Activated CD4-positive, alpha-beta T cell treated with anti-CD3 and anti-CD28 coated beads for 1 hour (primary cell): Measurements from ENCODE around the gene TMX2.
"Not testable (repeated sequence)": the region's sequence is repeated elsewhere in the genome, so short reads cannot be mapped to it uniquely, and the experiment has no call there.

ENCODE experiments used
- DNase-seq: peaks from one replicate; pipeline ENCODE4 v3.0.0-alpha.2; 2020

The TMX2 gene, protein sequence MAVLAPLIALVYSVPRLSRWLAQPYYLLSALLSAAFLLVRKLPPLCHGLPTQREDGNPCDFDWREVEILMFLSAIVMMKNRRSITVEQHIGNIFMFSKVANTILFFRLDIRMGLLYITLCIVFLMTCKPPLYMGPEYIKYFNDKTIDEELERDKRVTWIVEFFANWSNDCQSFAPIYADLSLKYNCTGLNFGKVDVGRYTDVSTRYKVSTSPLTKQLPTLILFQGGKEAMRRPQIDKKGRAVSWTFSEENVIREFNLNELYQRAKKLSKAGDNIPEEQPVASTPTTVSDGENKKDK

GRCh38 chr11:57712256-57713150, at the start of gene TMX2:
Gene TMX2 (plus strand): TSS chr11:57712593. CDS start chr11:57712619, 26 bp downstream.
- peak; percentile 80 for DNase-seq

DNA sequence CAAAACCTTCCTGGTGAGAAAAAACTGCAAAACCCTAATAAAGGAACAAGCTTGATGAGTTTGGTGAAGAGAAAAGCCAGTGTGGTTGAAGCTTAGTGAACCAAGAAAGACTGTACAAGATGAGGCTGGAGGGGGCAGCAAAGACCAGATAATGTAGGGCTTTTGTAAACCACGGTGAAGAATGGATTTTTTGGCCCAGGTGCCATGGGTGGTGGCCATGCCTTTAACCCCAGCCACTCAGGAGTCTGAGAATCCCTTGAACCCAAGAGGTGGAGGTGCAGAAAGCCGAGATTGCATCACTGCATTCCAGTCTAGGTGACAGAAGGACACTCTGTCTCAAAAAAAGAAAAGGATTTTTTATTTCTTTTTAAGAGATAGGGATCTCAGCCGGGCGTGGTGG, 49.5 kb upstream of the TMX2 start:
- DNase-seq: no peak

- no peak for DNase-seq
These were observed 48.4 kb upstream of the TMX2 start for GRCh38 chr11:57663975-57664374.

DNA sequence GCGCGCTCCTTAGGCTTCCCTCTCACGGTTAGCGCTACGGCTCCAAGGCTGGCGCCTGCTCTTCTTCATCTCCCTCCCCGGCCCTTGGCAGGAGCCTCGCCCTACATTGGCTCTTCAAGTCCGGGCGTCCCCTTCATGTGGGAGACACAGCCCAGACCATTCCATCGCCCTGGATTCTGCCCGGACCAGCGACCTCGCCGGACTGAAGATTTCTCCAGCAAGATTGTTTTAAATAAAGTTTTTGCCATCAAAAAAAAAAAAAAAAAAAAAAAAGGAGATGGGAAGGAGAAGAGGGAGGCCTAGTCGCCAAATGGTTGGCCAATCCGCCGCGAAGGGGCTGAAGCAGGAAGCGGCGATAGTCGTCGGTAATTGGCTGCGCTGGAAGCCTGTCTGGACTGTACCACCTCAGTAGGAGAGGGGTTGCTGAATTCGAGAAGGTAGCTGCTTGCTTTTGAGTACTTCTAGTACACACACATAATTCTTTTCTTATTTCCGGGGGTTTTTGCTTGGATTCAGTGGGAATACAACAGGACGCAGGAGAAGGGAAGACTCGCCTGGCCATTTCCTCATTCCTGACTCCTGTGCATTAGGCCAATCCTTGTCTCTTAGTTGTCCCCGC, 45.2 kb upstream of the TMX2 start:
- DNase-seq: peak; percentile 91

DNA sequence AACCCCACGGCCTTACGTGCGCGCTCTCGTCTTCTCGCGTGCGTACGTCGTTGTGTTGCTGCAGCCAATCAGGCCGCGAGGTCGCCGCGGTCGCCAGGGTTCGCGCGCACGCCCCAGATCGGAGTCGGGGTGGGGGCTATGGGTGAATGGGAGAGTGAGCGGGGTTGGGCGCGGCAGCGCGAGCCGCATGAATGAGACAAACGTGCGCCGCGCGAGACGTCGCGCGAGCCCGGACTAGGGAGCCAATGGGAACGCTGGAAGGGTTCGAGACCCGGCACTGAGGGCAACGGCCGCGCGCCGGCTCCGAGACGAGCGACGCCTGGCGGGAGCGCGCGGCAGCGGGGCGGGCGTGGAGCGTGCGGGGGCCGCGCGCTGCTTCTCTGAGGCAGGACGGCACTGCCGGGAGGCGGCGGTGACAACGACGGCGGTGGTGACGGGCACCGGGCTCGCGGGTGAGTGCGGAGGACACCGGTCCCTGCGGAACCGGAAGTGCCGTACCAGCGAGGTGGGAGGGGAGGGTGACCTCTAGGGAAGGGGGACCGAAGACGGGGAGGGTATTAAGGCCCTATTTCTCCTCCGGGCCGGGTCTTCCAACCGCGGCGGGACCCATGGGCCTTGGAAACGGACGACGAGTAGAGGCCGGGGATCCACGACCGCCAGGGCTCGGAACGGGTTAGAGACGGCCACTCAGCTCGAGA, 44.5 kb upstream of the TMX2 start, which contains the start of gene ZDHHC5:
Gene ZDHHC5 (plus strand): TSS at position 379 of the 698 bp plus-strand sequence. CDS start 4,977 bp downstream, outside the sequence.
- DNase-seq: peak; percentile 100

DNA sequence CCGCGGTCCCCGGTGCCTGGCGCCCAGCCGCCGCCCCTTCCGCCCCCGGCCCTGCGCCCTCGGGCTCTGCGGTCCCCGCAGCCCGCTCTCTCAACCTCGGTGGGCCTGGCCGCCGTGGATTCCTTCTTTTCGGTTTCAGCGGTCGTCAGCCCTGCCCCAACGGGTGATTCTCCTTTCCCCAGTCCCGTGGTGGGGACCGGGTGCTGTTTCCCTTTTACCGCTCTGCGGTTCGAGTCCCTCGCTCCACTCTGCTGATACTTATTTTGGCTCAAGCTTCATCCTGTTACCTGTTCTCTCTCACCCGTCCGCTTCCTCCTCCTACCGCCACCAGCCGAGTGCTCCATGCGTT, 44.0 kb upstream of the TMX2 start:
- DNase-seq: no peak

- DNase-seq: no peak
These were observed 38.1 kb upstream of the TMX2 start for GRCh38 chr11:57674251-57674650.

GRCh38 chr11:57675176-57675941, 37.0 kb upstream of the TMX2 start:
- DNase-seq: no peak

GRCh38 chr11:57679396-57679795, 33.0 kb upstream of the TMX2 start:
- no peak for DNase-seq

DNA sequence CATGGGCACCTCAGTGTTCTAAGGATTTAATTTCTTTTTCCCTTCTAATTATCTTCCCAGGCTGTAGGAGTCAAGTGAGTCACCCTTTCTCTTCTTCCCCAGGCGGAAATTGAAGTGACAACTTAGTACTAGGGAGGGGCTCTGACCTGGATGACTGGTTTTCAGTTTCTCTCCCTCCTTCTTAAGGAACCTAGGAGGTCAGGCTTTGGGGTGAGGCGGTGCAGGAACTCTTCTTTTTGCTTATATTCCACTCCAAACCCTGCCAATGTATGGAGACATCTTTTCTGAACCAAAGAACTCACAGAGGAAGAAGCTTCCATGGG, 31.9 kb upstream of the TMX2 start:
- no peak for DNase-seq

DNA sequence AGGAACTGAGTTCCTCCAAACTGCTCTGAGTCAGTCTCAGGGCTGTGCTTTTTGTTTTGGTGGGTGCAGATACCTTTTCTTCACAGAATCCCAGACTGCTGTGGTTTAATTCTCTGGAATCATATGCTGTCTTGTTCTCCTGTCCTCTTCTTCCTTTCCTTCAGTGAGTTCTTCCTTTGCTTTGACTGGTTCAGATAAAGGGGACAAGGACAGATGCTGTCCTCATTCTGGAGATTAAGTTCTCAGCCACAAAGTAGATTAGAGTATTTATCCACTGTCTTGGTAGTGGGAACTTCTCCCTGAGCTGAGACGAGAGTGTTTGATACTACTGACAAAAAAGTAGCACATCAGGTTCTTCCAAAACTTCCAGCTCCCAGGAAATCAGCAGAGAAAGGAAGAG, 31.2 kb upstream of the TMX2 start:
- no peak for DNase-seq

GRCh38 chr11:57690474-57690873, 21.9 kb upstream of the TMX2 start:
- DNase-seq: not testable (repeated sequence)

GRCh38 chr11:57698843-57699365, 13.5 kb upstream of the TMX2 start:
- no peak for DNase-seq

- DNase-seq: no peak
These were observed 12.6 kb upstream of the TMX2 start for GRCh38 chr11:57699813-57700212.

GRCh38 chr11:57700425-57700824, 12.0 kb upstream of the TMX2 start:
- no peak for DNase-seq

DNA sequence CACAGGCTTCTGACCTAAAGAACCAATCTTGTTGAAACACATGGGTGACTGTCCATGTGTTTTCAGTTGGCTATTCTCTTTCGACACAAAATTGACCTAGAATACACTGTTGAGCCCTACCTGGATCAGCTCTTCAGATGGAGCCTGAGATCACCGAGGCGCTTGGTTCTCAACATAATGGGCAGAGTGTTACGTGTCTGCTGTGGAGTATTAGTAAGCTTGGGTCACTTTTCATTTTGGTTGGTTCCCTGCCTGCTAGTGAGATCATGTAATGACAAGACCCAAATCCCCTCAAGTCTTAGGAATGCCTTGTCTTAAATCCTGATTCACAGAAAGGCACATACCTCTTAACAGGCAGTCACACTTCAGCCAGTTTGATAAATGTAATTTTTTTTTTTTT, 9.1 kb upstream of the TMX2 start:
- no peak for DNase-seq

DNA sequence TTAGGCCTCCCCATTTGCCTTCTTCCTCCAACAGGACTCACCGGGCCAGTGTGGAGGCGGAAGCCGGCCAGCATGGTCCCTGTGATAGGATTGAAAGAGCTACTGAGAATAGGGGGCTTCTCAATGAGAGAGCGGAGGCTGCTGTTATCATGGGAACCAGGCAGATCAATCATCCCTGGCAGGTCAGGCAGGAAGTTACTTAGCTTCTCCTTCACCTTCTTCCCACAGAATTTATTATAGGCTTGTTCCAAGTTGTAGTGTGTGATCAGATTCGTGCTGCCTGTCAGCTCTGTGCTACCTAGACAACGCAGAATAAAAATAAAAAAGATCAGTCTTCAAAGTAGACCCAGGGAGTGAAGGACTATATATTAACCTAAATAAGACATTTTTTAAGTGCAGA, 7.5 kb upstream of the TMX2 start:
- DNase-seq: no peak

DNA sequence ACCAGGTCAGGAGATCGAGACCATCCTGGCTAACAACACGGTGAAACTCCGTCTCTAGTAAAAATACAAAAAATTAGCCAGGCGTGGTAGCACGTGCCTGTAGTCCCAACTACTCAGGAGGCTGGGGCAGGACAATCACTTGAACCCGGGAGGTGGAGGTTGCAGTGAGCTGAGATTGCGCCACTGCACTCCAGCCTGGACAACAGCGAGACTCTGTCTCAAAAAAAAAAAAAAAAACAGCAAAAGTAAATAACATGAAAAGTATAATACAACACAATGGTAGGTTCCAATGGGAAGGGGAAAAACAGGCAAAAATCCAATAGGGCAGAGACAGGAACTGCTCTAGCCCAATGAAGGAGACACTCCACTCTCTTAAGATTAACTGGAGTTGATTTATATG, 7.0 kb upstream of the TMX2 start:
- DNase-seq: not testable (repeated sequence)

DNA sequence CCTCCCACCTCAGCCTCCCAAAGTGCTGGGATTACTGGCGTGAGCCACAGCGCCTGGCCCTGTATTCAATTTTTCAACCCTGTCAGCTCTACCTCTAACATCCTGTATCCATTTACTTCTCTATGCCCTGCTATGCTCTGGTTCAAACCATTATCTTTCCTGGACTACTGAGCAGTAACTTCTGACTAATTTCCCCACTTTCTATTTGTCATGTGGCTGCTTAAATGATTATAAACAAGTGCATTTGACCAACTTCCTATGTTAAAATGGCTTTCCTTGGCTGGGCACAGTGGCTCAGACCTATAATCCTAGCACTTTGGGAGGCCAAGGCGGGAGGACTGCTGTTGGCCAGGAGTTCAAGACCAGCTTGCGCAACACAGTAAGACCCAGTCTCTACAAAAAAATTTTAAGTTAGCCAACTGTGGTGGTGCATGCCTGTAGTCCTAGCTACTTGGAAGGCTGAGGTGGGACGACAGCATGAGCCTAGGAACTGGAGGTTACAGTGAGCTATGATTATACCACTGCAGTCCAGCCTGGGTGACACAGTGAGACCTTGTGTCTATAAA, 2.5 kb upstream of the TMX2 start:
- no peak for DNase-seq

- peak; percentile 65 for DNase-seq
These were observed 758 bp upstream of the TMX2 start, which contains the start of gene MED19 for GRCh38 chr11:57711414-57712255. Gene MED19 (minus strand): TSS chr11:57712215. CDS start chr11:57712179, 36 bp downstream.

DNA sequence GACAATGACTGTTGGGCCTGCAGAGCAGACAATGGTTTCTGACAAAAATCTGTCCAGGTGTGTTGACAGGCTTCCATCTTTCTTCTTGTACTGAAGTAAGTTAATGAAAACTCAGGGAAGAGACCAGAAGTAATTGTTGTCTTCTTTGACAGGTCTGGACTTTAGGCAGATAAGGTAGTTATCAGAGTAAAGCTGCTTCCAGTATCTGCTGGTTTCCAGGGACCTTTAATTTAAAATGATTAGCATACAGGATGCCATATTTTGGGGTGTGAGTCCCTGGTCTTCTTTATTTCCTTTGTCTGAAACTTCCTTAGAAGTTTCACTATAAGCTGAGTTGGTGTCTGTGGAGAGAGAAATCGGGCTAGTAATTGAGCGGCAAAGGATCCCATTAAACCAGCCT, 1.4 kb downstream of the TMX2 start:
- DNase-seq: no peak
